ENCODE data around the gene MTUS2.
A peak's percentile ranks its signal among the peaks of the same experiment; 100 is the strongest.

GRCh38 chr13:29439601-29440388, 619.7 kb downstream of the MTUS2 start:
- no peak for TF ChIP-seq CTCF (IDR thresholded peaks at IDR 0.05)
- TF ChIP-seq POLR2A (IDR thresholded peaks at IDR 0.05; ENCODE audit: low read length), result no peak
- TF ChIP-seq KDM5A (IDR thresholded peaks at IDR 0.05), result no peak
- TF ChIP-seq HOXA7 (CRISPR knock-in tag; IDR thresholded peaks at IDR 0.05), result no peak
- no peak for TF ChIP-seq RAD21 (conservative IDR thresholded peaks at IDR 0.05 in 1 of 2, IDR thresholded peaks at IDR 0.05 in 1 of 2)
- no peak for TF ChIP-seq CHD2 (IDR thresholded peaks at IDR 0.05; ENCODE audit: low read length, partially characterized antibody)
- no peak for TF ChIP-seq ZSCAN20 (CRISPR knock-in tag; IDR thresholded peaks at IDR 0.05)
- no peak for TF ChIP-seq CHD4 (IDR thresholded peaks at IDR 0.05; ENCODE audit: borderline replicate concordance)
- TF ChIP-seq MAFK (IDR thresholded peaks at IDR 0.05; ENCODE audit: partially characterized antibody), result peak; percentile 58
- no peak for TF ChIP-seq REST (IDR thresholded peaks at IDR 0.05)
- no peak for TF ChIP-seq ELK1 (IDR thresholded peaks at IDR 0.05; ENCODE audit: low read depth, low read length)
- TF ChIP-seq SMC3 (IDR thresholded peaks at IDR 0.05), result no peak
